Brain microvascular endothelial cell (primary cell): Measurements from ENCODE around the gene FNBP1.

Source experiments
- DNase-seq: peaks from one replicate; pipeline ENCODE4 v3.0.0-alpha.2; 2020
- H3K27ac ChIP-seq: fragments of 250-450 bp; sonication (Bioruptor Pico); 2 replicates; pipeline ENCODE4 v1.5.1; 2020; ENCODE audit warnings: mild to moderate bottlenecking, moderate library complexity
- H3K27me3 ChIP-seq: fragments of 250-450 bp; sonication (Bioruptor Pico); replicated peaks from 2 replicates; pipeline ENCODE4 v1.5.1; 2020; ENCODE audit warnings: mild to moderate bottlenecking
- H3K36me3 ChIP-seq: fragments of 250-450 bp; sonication (Bioruptor Pico); replicated peaks from 2 replicates; pipeline ENCODE4 v1.5.1; 2020; ENCODE audit warnings: mild to moderate bottlenecking
- H3K4me3 ChIP-seq: 2 replicates; pipeline ENCODE4 v1.5.1; 2011; ENCODE audit warnings: low read depth, mild to moderate bottlenecking, control low read depth, low read length, moderate library complexity
- in situ Hi-C: cut with HindIII; loops from 2 replicates; pipeline ENCODE4 v1.10.0; 2017; ENCODE audit warnings: low sequenced_read_pairs, low pct_ligation_motif_present
- TF ChIP-seq, protein P1 (sequence below): IDR thresholded peaks from 2 replicates; pipeline ENCODE4 v1.5.1; 2011; ENCODE audit warnings: low read depth, mild to moderate bottlenecking, moderate library complexity, low read length, control low read depth, inconsistent platforms; ENCODE audit errors: missing control alignments

The FNBP1 gene

DNA sequence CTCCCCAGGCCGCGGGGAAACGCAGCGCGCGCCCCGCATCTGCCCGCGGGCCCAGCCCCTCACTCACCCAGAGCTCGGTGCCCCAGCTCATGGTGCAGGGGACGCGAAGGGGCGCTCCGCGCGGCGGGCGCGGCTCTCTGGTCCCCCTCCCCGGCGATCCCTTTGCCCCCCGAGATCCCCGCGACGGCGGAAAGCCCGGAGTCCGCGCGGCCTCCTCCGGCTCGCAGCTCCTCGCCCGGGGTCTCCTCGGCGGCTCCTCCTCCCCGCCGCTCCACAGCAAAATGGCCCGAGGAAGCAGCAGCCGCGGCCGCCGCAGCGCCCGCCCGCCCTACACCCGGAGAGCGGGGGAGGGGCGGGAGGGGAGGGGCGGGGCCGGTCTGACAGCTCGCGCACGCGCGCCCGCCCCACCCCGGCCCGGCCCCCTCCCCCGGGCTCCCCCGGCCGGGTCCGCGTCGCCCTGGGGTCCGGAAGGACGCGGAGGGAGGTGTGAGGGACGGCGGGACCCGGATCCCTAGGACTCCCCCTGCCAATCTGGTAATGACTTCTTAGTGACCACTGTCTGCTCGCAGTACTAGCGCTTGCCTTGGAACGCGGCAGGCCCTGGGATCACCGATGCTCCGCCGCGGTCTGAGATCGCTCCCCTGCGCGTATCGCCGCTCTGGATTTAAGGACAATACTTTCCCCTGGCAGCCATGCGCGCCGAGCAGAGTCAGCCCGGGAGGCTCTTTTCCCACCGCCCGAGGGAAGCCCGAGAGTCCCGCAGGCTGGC is at the start of gene FNBP1:
FNBP1 (minus strand) TSS at position 305 of the 769 bp plus-strand sequence; CDS start at position 91, 214 bp downstream.
- Histone ChIP-seq H3K27me3 (no peaks in the 10 kb centered on the region), H3K27ac (peak within 1 kb of the TSS; percentile 11), H3K4me3 (peak within 1 kb of the TSS; percentile 76), H3K36me3 (no peaks in the 10 kb centered on the region)
- TF ChIP-seq, protein P1, sequence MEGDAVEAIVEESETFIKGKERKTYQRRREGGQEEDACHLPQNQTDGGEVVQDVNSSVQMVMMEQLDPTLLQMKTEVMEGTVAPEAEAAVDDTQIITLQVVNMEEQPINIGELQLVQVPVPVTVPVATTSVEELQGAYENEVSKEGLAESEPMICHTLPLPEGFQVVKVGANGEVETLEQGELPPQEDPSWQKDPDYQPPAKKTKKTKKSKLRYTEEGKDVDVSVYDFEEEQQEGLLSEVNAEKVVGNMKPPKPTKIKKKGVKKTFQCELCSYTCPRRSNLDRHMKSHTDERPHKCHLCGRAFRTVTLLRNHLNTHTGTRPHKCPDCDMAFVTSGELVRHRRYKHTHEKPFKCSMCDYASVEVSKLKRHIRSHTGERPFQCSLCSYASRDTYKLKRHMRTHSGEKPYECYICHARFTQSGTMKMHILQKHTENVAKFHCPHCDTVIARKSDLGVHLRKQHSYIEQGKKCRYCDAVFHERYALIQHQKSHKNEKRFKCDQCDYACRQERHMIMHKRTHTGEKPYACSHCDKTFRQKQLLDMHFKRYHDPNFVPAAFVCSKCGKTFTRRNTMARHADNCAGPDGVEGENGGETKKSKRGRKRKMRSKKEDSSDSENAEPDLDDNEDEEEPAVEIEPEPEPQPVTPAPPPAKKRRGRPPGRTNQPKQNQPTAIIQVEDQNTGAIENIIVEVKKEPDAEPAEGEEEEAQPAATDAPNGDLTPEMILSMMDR, result no peak
- in situ Hi-C loops, result no loop called here
- DNase-seq, result peak; percentile 61

DNA sequence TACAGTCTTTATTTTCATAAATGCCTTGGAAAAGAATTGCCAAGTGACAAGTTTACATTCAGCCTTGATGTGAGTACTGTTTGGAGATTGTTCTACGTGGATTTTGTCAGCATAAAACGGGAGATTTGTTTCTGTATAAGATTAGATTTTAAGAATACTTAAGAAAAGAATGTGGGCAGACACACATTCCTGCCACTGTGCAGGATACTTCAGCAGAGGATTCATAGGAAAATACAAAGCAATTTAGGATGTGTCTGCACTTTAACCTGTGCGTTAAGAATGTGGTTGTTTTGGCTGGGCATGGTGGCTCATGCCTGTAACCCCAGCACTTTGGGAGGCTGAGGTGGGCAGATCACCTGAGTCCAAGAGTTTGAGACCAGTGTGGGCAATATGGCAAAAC is 47.9 kb upstream of the FNBP1 start:
- TF ChIP-seq, protein P1, result no peak
- Histone ChIP-seq H3K36me3 (peaks cover 51% of the 10 kb centered on the region), H3K27me3 (no peaks in the 10 kb centered on the region), H3K4me3 (no peak overlapping the region), H3K27ac (no peak overlapping the region)
- no peak for DNase-seq
- in situ Hi-C loops, result no loop called here

DNA sequence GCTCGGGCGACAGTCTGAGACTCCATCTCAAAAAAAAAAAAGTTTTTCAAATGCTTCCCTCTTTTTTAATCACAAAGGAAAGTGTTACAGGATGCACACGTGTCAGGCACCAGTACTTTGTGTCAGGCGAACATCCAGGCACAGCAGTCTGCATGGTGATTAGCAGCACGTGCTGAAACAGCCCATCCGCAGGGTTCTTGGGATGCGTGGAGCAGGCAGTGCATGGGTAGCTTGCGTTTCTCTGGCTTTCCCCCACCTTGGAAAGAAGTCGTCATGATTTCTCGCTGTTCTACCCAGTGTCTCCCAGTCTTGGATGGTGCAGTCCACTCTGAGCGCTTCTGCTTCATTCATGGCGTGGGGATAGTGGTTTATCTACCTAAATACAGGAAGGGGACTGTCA is 46.2 kb upstream of the FNBP1 start:
- Histone ChIP-seq H3K27me3 (no peaks in the 10 kb centered on the region), H3K27ac (no peak overlapping the region), H3K4me3 (no peak overlapping the region), H3K36me3 (peaks cover 43% of the 10 kb centered on the region)
- TF ChIP-seq, protein P1, result no peak
- in situ Hi-C loops, result no loop called here
- DNase-seq, result no peak

DNA sequence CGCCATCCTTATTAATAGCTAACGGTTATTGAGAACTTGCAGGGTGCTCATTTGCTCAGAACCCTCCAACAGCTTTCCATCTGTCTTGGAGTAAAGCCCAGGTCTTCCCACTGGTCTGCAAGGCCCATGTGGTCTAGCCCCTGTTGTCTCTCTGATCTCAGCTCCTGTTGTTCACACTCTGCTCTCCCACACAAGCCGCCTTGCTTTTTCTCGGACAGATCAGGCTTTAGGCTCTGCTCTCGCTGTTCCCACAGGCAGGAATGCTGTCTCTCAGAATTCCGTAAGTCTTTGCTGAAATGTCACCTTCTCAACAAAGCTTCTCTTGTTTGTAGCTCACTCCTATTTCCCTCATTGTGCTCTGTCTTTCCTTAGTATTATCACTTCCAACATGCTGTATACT is 45.1 kb upstream of the FNBP1 start:
- no peak for DNase-seq
- in situ Hi-C loops, result no loop called here
- Histone ChIP-seq H3K27me3 (no peaks in the 10 kb centered on the region), H3K27ac (no peak overlapping the region), H3K36me3 (peaks cover 43% of the 10 kb centered on the region), H3K4me3 (no peak overlapping the region)
- TF ChIP-seq, protein P1, result no peak

DNA sequence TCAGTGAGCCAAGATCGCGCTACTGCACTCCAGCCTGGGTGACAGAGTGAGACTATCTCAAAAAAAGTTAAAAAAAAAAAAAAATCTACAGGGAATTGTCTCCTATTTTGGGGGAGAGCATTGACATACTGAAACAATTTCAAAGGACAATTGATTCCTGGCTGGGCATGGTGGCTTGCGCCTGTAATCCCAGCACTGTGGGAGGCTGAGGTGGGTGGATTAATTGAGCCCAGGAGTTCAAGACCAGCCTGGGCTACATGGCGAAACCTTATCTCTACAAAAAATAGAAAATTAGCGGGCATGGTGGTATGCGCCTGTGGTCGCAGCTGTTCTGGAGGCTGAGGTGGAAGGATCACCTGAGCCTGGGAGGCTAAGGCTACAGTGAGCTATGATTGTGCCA is 41.3 kb upstream of the FNBP1 start:
- no peak for DNase-seq
- no peak overlapping the region for H3K27ac ChIP-seq
- H3K36me3 ChIP-seq, result peaks cover 41% of the 10 kb centered on the region
- no peak overlapping the region for H3K4me3 ChIP-seq
- in situ Hi-C loops, result no loop called here
- H3K27me3 ChIP-seq, result no peaks in the 10 kb centered on the region
- TF ChIP-seq, protein P1, result no peak

DNA sequence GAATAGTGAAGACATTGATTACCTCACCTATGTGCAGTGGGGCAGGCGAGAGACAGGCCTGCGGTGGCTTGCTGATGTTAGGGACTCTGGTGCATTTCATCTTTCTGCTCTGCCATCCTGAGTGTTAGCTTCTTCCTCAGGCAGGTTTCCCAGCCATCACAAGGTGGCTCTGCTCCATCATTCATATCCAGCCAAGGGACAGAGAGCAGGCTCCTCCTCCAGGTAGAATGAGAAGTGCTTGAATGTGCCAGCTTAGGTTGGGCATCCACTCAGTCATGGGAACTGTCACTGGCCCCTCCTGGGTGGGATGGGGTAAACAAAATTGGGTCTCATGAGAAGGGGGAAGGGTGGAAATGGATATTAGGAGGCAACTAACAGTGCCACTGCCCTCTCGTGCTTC is 35.6 kb upstream of the FNBP1 start:
- DNase-seq, result no peak
- no peak overlapping the region for H3K27ac ChIP-seq
- no peaks in the 10 kb centered on the region for H3K27me3 ChIP-seq
- H3K36me3 ChIP-seq, result peaks cover 38% of the 10 kb centered on the region
- TF ChIP-seq, protein P1, result no peak
- in situ Hi-C loops, result no loop called here
- no peak overlapping the region for H3K4me3 ChIP-seq
